Measurements from ENCODE around the gene GHRH. TPM values are rescaled to one million over a fixed set of nuclear protein-coding genes. Genes with fewer than 3 reads are reported as not detected.

Gene GHRH
- total RNA-seq, 1 experiment from 2014 or later: not detected

DNA sequence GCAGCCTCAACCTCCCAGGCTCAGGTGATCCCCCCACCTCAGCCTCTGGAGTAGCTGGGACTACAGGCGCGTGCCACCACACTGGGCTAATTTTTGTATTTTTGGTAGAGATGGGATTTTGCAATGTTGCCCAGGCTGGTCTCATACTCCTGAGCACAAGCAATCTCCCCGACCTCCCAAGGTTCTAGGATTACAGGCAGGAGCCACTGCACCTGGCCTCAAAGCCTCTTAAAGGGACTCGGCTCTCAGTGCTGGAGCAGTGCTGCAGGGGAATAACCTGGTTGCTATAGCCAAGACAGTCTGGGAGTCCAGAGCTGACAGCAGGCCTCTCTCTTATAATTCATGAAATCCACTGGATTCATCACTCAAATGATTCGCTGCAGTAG lies 17.0 kb downstream of the GHRH start:
- H3K4me3 ChIP-seq: no peak overlapping the region
- H3K36me3 ChIP-seq: peaks cover 41% of the 10 kb centered on the region
- peaks cover 23% of the 10 kb centered on the region for H3K4me1 ChIP-seq
- no peaks in the 10 kb centered on the region for H3K9me3 ChIP-seq (replicated peaks)
- no peak overlapping the region for H3K27ac ChIP-seq
- no peak for DNase-seq
- H3K27me3 ChIP-seq: no peaks in the 10 kb centered on the region

DNA sequence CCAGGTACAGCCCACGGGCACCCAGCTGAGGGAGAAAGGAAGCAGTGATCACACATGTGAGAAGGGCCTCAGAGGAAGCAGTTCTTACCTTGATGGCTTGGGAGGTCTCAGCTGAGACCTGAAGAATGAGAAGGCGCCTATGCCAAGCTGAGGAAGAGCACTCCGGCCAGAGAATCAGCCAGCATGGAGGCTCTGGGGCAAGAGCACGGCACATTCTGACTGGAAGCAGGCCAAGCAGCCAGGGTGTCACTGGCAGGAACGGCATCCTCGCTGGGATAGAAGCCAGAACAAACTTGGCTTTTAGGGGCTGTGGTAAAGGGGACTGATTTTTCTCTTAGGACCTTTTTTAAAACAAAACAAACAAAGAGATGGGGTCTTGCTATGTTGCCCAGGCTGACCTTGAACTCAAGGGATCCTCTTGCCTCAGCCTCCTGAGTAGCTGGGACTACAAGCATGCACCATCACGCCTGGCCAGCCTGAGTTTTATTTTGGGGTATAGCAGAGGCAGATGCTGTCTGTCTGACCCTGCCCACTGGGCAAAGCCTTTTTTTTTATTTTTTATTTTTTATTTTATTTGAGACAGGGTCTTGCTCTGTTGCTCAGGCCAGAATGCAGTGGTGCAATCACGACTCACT lies 17.6 kb downstream of the GHRH start:
- H3K9me3 ChIP-seq (replicated peaks): no peaks in the 10 kb centered on the region
- H3K27ac ChIP-seq: no peak overlapping the region
- no peak for DNase-seq
- H3K4me3 ChIP-seq: no peak overlapping the region
- peaks cover 41% of the 10 kb centered on the region for H3K36me3 ChIP-seq
- H3K4me1 ChIP-seq: peaks cover 28% of the 10 kb centered on the region
- no peaks in the 10 kb centered on the region for H3K27me3 ChIP-seq

DNA sequence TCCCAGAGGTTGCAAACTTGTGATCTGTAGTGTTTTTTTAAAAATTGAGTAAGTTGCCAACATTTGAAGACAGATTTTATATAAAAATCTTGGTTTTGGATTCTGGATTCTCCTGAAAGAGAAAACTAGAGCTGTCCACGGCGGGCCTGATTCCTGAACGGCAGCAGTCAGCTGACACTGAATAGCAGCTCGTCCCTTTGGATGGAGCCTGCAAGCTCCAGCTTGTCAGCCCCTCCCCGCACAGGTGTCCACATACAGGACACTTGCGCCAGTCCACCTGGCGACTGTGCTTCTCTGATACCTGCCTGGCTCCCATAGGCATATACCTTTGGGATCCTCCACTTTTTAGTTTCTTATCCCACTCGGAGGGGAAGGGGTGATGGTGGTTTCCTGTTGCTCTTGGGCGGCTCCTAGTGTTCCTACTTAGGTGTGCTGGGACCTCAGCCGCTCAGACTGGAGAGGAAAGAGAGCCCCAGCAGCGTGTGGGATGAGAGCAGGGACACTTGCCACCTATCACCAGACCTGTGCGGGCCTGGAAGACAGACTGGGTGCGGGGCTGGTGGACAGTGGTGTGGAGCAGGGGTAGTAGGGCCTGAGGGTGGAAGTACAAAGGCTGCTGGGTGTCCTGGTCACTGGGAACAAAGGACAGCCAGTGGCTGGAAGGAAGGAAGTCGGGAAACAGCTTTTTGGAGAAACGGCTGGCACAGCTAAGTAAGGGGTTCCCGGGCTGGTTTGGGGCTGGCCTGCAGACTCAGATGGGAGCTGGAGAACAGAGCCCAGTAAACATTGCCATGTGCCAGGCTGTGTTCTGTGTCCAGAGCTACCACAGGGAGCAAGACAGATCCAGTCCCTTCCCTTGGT lies 18.3 kb downstream of the GHRH start:
- H3K4me3 ChIP-seq: no peak overlapping the region
- no peak for DNase-seq
- H3K4me1 ChIP-seq: peaks cover 35% of the 10 kb centered on the region
- no peaks in the 10 kb centered on the region for H3K9me3 ChIP-seq (replicated peaks)
- no peak overlapping the region for H3K27ac ChIP-seq
- H3K27me3 ChIP-seq: no peaks in the 10 kb centered on the region
- H3K36me3 ChIP-seq: peaks cover 42% of the 10 kb centered on the region

DNA sequence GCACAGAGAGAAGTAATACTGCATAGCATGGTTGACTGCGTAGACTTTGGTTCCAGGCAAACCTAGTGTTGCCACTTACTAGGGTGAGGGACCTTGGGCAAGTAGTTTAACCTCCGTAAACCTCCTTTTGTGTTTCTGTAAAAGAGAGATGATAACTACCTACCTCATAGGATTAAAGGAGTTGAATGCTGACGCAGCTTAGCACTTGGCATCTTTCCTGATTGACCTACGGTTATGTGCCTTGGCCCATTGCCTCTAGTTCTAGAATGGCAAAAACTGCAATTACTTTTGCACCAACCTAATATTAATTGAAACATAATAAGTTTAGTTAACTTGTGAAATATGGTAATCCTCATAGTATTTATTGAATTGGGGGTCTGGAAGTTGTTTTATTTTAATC lies 19.1 kb downstream of the GHRH start:
- Histone ChIP-seq H3K4me3 (no peak overlapping the region), H3K9me3 (replicated peaks) (no peaks in the 10 kb centered on the region), H3K27me3 (no peaks in the 10 kb centered on the region), H3K4me1 (peaks cover 41% of the 10 kb centered on the region), H3K27ac (no peak overlapping the region), H3K36me3 (peaks cover 50% of the 10 kb centered on the region)
- no peak for DNase-seq

- Histone ChIP-seq H3K27me3 (no peaks in the 10 kb centered on the region), H3K4me1 (peaks cover 30% of the 10 kb centered on the region), H3K36me3 (peaks cover 69% of the 10 kb centered on the region), H3K4me3 (no peak overlapping the region), H3K9me3 (replicated peaks) (no peaks in the 10 kb centered on the region), H3K27ac (no peak overlapping the region)
- DNase-seq: no peak
Observed at GRCh38 chr20:37240337-37241067, 21.1 kb downstream of the GHRH start.

- H3K4me3 ChIP-seq: no peak overlapping the region
- no peaks in the 10 kb centered on the region for H3K9me3 ChIP-seq (replicated peaks)
- peaks cover 80% of the 10 kb centered on the region for H3K36me3 ChIP-seq
- H3K27me3 ChIP-seq: no peaks in the 10 kb centered on the region
- peaks cover 30% of the 10 kb centered on the region for H3K4me1 ChIP-seq
- DNase-seq: peak; percentile 88 to 93
- H3K27ac ChIP-seq: peak overlapping the region; percentile 15; the same call in 1 of the 2 replicates
Observed at GRCh38 chr20:37238935-37239451, 22.6 kb downstream of the GHRH start.

- no peak for DNase-seq
- Histone ChIP-seq H3K27ac (peak overlapping the region; percentile 15; the same call in 1 of the 2 replicates), H3K4me1 (peaks cover 36% of the 10 kb centered on the region), H3K27me3 (no peaks in the 10 kb centered on the region), H3K9me3 (replicated peaks) (no peaks in the 10 kb centered on the region), H3K4me3 (no peak overlapping the region), H3K36me3 (peaks cover 82% of the 10 kb centered on the region)
Observed at GRCh38 chr20:37238426-37238825, 23.2 kb downstream of the GHRH start.

GRCh38 chr20:37237656-37238055 lies 24.0 kb downstream of the GHRH start:
- H3K27me3 ChIP-seq: no peaks in the 10 kb centered on the region
- H3K4me3 ChIP-seq: no peak overlapping the region
- H3K9me3 ChIP-seq (replicated peaks): no peaks in the 10 kb centered on the region
- peaks cover 43% of the 10 kb centered on the region for H3K4me1 ChIP-seq
- no peak overlapping the region for H3K27ac ChIP-seq
- DNase-seq: no peak
- H3K36me3 ChIP-seq: peaks cover 85% of the 10 kb centered on the region

- DNase-seq: no peak
- H3K27ac ChIP-seq: no peak overlapping the region
- no peaks in the 10 kb centered on the region for H3K9me3 ChIP-seq (replicated peaks)
- peaks cover 55% of the 10 kb centered on the region for H3K4me1 ChIP-seq
- H3K36me3 ChIP-seq: peaks cover 79% of the 10 kb centered on the region
- no peak overlapping the region for H3K4me3 ChIP-seq
- H3K27me3 ChIP-seq: no peaks in the 10 kb centered on the region
Observed at GRCh38 chr20:37236462-37236861, 25.2 kb downstream of the GHRH start.

GRCh38 chr20:37235065-37235464 lies 26.5 kb downstream of the GHRH start:
- Histone ChIP-seq H3K27ac (no peak overlapping the region), H3K4me1 (peaks cover 63% of the 10 kb centered on the region), H3K4me3 (no peak overlapping the region), H3K36me3 (peaks cover 76% of the 10 kb centered on the region), H3K9me3 (replicated peaks) (no peaks in the 10 kb centered on the region), H3K27me3 (no peaks in the 10 kb centered on the region)
- DNase-seq: no peak

DNA sequence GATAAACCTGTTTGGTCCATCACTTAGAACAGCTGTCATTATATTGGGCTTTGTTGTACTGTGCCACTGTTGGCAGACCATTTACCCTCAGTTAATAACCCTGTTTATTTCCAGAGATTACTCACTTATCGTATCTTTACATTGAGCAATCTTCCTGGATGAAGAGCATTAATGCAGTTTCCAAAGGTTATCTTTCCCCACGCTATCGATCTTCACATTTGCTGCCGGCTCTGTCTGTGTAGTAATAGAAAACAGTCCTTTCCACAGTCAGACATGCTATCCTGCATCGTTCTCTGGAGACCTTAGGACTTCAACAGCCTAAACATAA lies 27.4 kb downstream of the GHRH start:
- Histone ChIP-seq H3K9me3 (replicated peaks) (no peaks in the 10 kb centered on the region), H3K36me3 (peaks cover 79% of the 10 kb centered on the region), H3K4me1 (peaks cover 54% of the 10 kb centered on the region), H3K27me3 (no peaks in the 10 kb centered on the region), H3K4me3 (no peak overlapping the region), H3K27ac (no peak overlapping the region; the same call in 1 of the 2 replicates)
- no peak for DNase-seq

- Histone ChIP-seq H3K27ac (peak overlapping the region; percentile 70), H3K4me3 (no peak overlapping the region), H3K36me3 (peaks cover 84% of the 10 kb centered on the region), H3K4me1 (peaks cover 49% of the 10 kb centered on the region), H3K9me3 (replicated peaks) (no peaks in the 10 kb centered on the region), H3K27me3 (no peaks in the 10 kb centered on the region)
- DNase-seq: peak; percentile 54 to 80
Observed at GRCh38 chr20:37233548-37234253, 27.9 kb downstream of the GHRH start.

DNA sequence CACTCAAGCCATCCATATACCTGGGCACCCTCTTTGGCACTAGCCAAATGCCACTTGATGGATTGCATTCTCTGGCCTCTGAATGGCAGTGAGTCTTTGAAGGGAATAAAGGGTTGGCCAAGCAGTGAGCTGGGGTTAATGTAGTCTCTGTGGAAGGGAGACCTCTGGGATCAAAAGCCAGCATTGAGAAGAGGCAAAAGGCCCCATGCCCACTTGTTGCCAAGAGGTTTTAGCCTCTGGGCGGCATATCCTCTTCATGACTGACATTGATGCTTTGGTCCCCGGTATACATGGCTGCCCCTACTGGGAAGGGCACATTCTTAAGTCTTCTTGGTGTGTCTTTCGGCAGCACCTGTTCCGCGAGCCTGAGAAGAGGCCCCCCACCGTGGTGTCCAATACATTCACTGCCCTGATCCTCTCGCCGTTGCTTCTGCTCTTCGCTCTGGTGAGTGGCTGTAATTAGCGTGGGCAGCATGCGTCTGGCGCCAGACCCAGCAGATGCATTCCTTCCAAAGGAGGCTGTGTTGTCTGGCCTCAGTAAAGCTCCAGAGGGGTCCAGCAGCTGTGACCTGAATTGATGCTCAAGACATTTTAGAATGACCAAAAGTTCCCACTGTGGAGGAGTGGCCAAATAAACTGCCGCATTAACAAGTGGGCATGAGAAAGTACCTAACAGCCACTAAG lies 29.5 kb downstream of the GHRH start:
- peak; percentile 96 to 97 for DNase-seq
- Histone ChIP-seq H3K27me3 (no peaks in the 10 kb centered on the region), H3K36me3 (peaks cover 86% of the 10 kb centered on the region), H3K4me3 (no peak overlapping the region), H3K4me1 (peaks cover 38% of the 10 kb centered on the region), H3K27ac (peak overlapping the region; percentile 70), H3K9me3 (replicated peaks) (no peaks in the 10 kb centered on the region)

DNA sequence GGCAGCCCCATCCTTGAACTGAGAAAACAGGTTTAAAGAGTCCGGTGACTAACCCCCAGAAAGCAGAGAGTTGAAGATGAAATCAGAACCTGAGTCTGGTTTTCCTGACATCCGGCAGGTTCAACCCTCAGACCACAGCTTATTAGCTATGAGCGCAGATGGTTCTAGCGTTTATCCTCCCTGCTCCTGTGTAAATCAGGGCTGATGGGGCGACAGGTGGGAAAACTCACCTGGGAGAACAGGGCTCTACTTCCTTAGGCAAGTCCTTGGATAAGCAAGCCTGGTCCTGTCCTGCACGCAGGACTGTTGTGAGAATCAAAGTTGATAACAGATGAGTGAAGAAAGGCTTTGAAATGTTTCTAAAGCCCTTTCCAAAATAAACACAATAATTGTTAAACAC lies 31.4 kb downstream of the GHRH start:
- Histone ChIP-seq H3K4me3 (no peak overlapping the region), H3K36me3 (peaks cover 88% of the 10 kb centered on the region), H3K27me3 (no peaks in the 10 kb centered on the region), H3K27ac (no peak overlapping the region), H3K4me1 (peaks cover 38% of the 10 kb centered on the region), H3K9me3 (replicated peaks) (no peaks in the 10 kb centered on the region)
- DNase-seq: no peak
